Measurements from ENCODE around the gene STAT3.

The STAT3 gene

GRCh38 chr17:42323268-42323773 lies 64.9 kb downstream of the STAT3 start:
- no peak for TF ChIP-seq CTCF (IDR thresholded peaks at IDR 0.05)

GRCh38 chr17:42322382-42323267 lies 65.6 kb downstream of the STAT3 start:
- peak; percentile 99 for TF ChIP-seq CTCF (IDR thresholded peaks at IDR 0.05)

GRCh38 chr17:42321555-42321954 lies 66.7 kb downstream of the STAT3 start:
- TF ChIP-seq CTCF (IDR thresholded peaks at IDR 0.05): no peak

GRCh38 chr17:42317266-42317845 lies 70.9 kb downstream of the STAT3 start:
- TF ChIP-seq CTCF (IDR thresholded peaks at IDR 0.05): no peak

GRCh38 chr17:42316755-42317154 lies 71.5 kb downstream of the STAT3 start:
- no peak for TF ChIP-seq CTCF (IDR thresholded peaks at IDR 0.05)

- TF ChIP-seq CTCF (IDR thresholded peaks at IDR 0.05): no peak
These were observed 72.7 kb downstream of the STAT3 start for GRCh38 chr17:42315402-42316156.

GRCh38 chr17:42313773-42314566 lies 74.3 kb downstream of the STAT3 start:
- TF ChIP-seq CTCF (IDR thresholded peaks at IDR 0.05): no peak
